ENCODE measurements around the gene DDRGK1.

DDRGK1 gene

GRCh38 chr20:3245711-3246110 lies 41.2 kb upstream of the DDRGK1 start:
- ChIA-PET CTCF (interaction anchor here (0.8 kb wide), 1 partner anchor 37 kb away, joined by 3 read pairs; no protein-coding TSS in a partner anchor), POLR2A (no interaction called here)
- TF ChIP-seq ZNF384 (IDR thresholded peaks at IDR 0.05) (no peak), TARDBP (IDR thresholded peaks at IDR 0.05) (no peak), L3MBTL2 (conservative IDR thresholded peaks at IDR 0.05) (peak; percentile 36; the same call in 1 of the 2 replicates), CTBP1 (IDR thresholded peaks at IDR 0.05; ENCODE audit: borderline replicate concordance) (no peak)
- DNase-seq (ENCODE audit: extremely low spot score) = no peak

DNA sequence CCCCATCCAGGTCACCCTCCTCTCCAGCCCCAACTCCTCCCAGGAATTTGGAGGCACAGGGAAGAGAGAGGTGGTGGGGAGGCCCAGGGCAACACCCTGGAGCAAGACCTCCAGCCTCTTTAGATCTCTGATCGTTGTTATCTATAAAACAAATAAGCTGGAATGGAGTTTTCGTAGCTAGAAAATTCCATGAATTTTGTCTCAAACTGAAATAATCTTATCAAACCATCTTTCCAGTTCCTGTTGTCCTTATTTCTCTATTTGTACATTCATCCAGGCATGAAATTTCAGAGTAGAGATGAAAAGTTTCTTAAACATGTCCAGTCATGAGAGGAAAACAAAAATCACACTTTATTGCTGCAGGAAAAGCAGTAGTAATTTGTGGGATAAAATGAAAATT lies 40.7 kb upstream of the DDRGK1 start:
- no peak for DNase-seq (ENCODE audit: extremely low spot score)
- TF ChIP-seq SUZ12 (IDR thresholded peaks at IDR 0.05) (no peak), NFRKB (IDR thresholded peaks at IDR 0.05) (no peak), ELF4 (IDR thresholded peaks at IDR 0.05) (no peak), L3MBTL2 (conservative IDR thresholded peaks at IDR 0.05) (no peak), LEF1 (IDR thresholded peaks at IDR 0.05; ENCODE audit: borderline replicate concordance) (no peak), ARNT (IDR thresholded peaks at IDR 0.05) (no peak), SP1 (IDR thresholded peaks at IDR 0.05) (no peak), CTBP1 (IDR thresholded peaks at IDR 0.05; ENCODE audit: borderline replicate concordance) (no peak), TARDBP (IDR thresholded peaks at IDR 0.05) (no peak), BHLHE40 (IDR thresholded peaks at IDR 0.05; ENCODE audit: borderline replicate concordance) (no peak), FOXK2 (IDR thresholded peaks at IDR 0.05) (no peak), ZNF384 (IDR thresholded peaks at IDR 0.05) (no peak), FOXA1 (IDR thresholded peaks at IDR 0.05) (no peak), HDGF (IDR thresholded peaks at IDR 0.05; ENCODE audit: borderline replicate concordance) (no peak)
- TF ChIP-seq, protein P1, sequence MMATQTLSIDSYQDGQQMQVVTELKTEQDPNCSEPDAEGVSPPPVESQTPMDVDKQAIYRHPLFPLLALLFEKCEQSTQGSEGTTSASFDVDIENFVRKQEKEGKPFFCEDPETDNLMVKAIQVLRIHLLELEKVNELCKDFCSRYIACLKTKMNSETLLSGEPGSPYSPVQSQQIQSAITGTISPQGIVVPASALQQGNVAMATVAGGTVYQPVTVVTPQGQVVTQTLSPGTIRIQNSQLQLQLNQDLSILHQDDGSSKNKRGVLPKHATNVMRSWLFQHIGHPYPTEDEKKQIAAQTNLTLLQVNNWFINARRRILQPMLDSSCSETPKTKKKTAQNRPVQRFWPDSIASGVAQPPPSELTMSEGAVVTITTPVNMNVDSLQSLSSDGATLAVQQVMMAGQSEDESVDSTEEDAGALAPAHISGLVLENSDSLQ (IDR thresholded peaks at IDR 0.05) = no peak
- ChIA-PET POLR2A (no interaction called here), CTCF (interaction anchor here (0.8 kb wide), 1 partner anchor 37 kb away, joined by 3 read pairs; no protein-coding TSS in a partner anchor)

DNA sequence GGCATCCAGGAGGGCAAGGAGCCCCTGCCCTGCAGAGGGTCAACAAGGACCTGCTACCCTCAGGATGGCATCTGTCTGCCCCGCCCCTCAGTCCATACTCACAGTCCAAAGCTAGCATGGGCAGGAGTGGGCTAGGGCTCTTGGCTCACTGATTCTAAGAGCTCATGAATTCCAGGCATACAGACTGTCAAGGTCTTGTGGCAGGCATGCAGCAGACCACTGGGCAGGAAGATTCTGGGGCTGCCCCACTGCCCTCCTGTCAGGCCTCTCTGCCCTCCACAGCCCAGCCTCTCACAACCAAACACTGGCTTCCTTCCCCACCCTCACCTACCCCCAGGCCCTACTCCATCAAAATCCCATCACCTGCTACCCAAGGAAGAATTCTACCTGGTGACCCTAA lies 40.1 kb upstream of the DDRGK1 start:
- no peak for DNase-seq (ENCODE audit: extremely low spot score)
- ChIA-PET POLR2A (no interaction called here), CTCF (no interaction called here)
- TF ChIP-seq CTBP1 (IDR thresholded peaks at IDR 0.05; ENCODE audit: borderline replicate concordance) (no peak), ELF4 (IDR thresholded peaks at IDR 0.05) (no peak), HDGF (IDR thresholded peaks at IDR 0.05; ENCODE audit: borderline replicate concordance) (no peak), FOXK2 (IDR thresholded peaks at IDR 0.05) (no peak), NFRKB (IDR thresholded peaks at IDR 0.05) (no peak), FOXA1 (IDR thresholded peaks at IDR 0.05) (no peak), BHLHE40 (IDR thresholded peaks at IDR 0.05; ENCODE audit: borderline replicate concordance) (no peak), ZNF384 (IDR thresholded peaks at IDR 0.05) (no peak), ARNT (IDR thresholded peaks at IDR 0.05) (no peak), SUZ12 (IDR thresholded peaks at IDR 0.05) (no peak), SP1 (IDR thresholded peaks at IDR 0.05) (no peak), LEF1 (IDR thresholded peaks at IDR 0.05; ENCODE audit: borderline replicate concordance) (no peak)

GRCh38 chr20:3243718-3244358 lies 39.4 kb upstream of the DDRGK1 start:
- TF ChIP-seq SP1 (IDR thresholded peaks at IDR 0.05) = no peak
- TF ChIP-seq FOXK2 (IDR thresholded peaks at IDR 0.05) = no peak
- no peak for TF ChIP-seq NFRKB (IDR thresholded peaks at IDR 0.05)
- TF ChIP-seq SUZ12 (IDR thresholded peaks at IDR 0.05) = no peak
- TF ChIP-seq ARNT (IDR thresholded peaks at IDR 0.05) = no peak
- TF ChIP-seq TARDBP (IDR thresholded peaks at IDR 0.05) = no peak
- TF ChIP-seq, protein P1 (IDR thresholded peaks at IDR 0.05) = no peak
- TF ChIP-seq LEF1 (IDR thresholded peaks at IDR 0.05; ENCODE audit: borderline replicate concordance) = no peak
- TF ChIP-seq FOXA1 (IDR thresholded peaks at IDR 0.05) = no peak
- TF ChIP-seq BHLHE40 (IDR thresholded peaks at IDR 0.05; ENCODE audit: borderline replicate concordance) = no peak
- TF ChIP-seq ELF4 (IDR thresholded peaks at IDR 0.05) = no peak
- no peak for TF ChIP-seq ZNF384 (IDR thresholded peaks at IDR 0.05)
- TF ChIP-seq FOXM1 (IDR thresholded peaks at IDR 0.05; ENCODE audit: borderline replicate concordance) = no peak
- no peak for TF ChIP-seq L3MBTL2 (conservative IDR thresholded peaks at IDR 0.05)
- TF ChIP-seq CTBP1 (IDR thresholded peaks at IDR 0.05; ENCODE audit: borderline replicate concordance) = no peak
- TF ChIP-seq HDGF (IDR thresholded peaks at IDR 0.05; ENCODE audit: borderline replicate concordance) = no peak
- ChIA-PET POLR2A (no interaction called here), CTCF (no interaction called here)
- no peak for DNase-seq (ENCODE audit: extremely low spot score)

GRCh38 chr20:3242172-3242692 lies 37.8 kb upstream of the DDRGK1 start:
- CTCF ChIA-PET = interaction anchor here (0.8 kb wide), 1 partner anchor 43 kb away, joined by 3 read pairs; no protein-coding TSS in a partner anchor
- POLR2A ChIA-PET = no interaction called here
- no peak for TF ChIP-seq FOXM1 (IDR thresholded peaks at IDR 0.05; ENCODE audit: borderline replicate concordance)
- TF ChIP-seq, protein P1 (IDR thresholded peaks at IDR 0.05) = no peak
- TF ChIP-seq NFRKB (IDR thresholded peaks at IDR 0.05) = no peak
- TF ChIP-seq HDGF (IDR thresholded peaks at IDR 0.05; ENCODE audit: borderline replicate concordance) = no peak
- no peak for TF ChIP-seq ZNF384 (IDR thresholded peaks at IDR 0.05)
- TF ChIP-seq SUZ12 (IDR thresholded peaks at IDR 0.05) = no peak
- TF ChIP-seq FOXA1 (IDR thresholded peaks at IDR 0.05) = no peak
- DNase-seq (ENCODE audit: extremely low spot score) = no peak

DNA sequence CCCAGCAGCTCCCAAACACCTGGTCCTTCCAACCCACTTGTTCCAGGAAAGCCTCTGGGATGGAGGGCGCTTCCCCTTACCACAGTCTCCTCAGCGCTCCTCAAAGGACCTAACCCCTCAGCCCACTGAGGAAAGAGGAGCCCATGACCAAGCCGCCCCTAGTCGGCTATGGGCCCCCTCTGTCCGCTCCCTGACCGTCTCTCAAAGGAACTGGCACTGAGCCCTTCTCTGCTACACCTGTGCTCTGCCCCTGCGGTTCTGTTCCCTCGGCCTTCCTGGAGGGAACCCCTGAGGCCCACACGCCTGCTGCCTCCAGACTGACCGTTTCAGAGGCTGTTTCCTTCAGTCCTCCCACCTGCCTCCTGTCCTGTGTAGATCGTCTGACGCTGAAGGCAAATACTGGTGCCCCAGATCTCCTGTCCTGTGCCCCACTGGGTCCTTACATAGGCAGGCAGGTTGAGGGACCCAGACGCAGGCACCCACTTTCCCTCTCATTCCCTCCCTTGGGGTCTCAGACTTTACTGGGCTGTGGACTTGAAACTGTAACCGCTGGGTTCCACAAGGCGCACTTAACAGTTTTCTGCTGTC lies 36.4 kb upstream of the DDRGK1 start:
- TF ChIP-seq SUZ12 (IDR thresholded peaks at IDR 0.05) (no peak), FOXK2 (IDR thresholded peaks at IDR 0.05) (no peak), BHLHE40 (IDR thresholded peaks at IDR 0.05; ENCODE audit: borderline replicate concordance) (no peak), HDGF (IDR thresholded peaks at IDR 0.05; ENCODE audit: borderline replicate concordance) (no peak), ARNT (IDR thresholded peaks at IDR 0.05) (no peak), SP1 (IDR thresholded peaks at IDR 0.05) (no peak), LEF1 (IDR thresholded peaks at IDR 0.05; ENCODE audit: borderline replicate concordance) (no peak), FOXM1 (IDR thresholded peaks at IDR 0.05; ENCODE audit: borderline replicate concordance) (no peak), ZNF384 (IDR thresholded peaks at IDR 0.05) (no peak), NFRKB (IDR thresholded peaks at IDR 0.05) (no peak), L3MBTL2 (conservative IDR thresholded peaks at IDR 0.05) (no peak)
- TF ChIP-seq, protein P1 (IDR thresholded peaks at IDR 0.05) = no peak
- no peak for DNase-seq (ENCODE audit: extremely low spot score)
- ChIA-PET POLR2A (no interaction called here), CTCF (no interaction called here)
